ENCODE data around the gene GORASP2.

GORASP2 gene

DNA sequence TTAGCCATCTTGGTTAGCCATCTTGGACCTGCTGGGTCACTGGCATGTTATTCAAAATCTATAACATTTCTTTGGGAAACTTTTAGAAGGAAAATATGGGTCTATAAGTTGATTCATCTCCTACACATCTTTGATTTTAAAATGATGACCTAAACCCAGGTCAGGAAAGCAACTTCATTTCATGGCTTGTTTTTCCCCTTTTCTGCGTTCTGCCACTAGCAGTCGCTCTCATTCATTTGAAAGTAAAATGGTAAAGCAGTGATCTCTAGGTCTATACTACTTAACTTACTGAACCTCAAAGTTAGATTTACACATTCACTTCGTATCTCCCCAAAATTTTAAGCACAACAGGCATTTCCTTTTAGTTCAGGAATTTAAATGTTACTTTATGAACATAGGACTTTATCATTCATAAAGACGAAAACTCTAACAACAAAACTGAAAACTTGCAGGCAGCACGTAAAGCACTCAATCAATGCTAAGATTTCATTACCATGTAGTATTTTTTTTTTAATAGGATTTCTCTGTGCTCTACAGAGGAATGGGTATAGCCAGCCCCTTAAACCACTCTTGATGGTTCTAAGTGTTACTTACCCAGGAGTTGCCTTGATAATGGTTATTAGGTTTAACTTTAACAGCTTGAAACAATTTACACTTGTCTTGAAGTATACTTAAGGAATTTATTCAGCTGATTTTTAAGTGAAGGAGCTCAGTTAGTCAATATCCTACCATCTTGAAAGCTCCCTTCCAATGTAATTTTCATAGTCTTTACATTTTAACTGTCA lies 62.5 kb downstream of the GORASP2 start:
- Histone ChIP-seq H3K27ac (ENCODE audit: low read depth in 2 of 2, low read length in 2 of 2) (no peak overlapping the region), H3K9ac (ENCODE audit: low read depth in 1 of 2, low read length in 2 of 2) (no peak overlapping the region), H3K4me3 (ENCODE audit: low read length in 2 of 2) (no peak overlapping the region), H3K27me3 (ENCODE audit: control insufficient read depth in 2 of 2, insufficient read depth in 2 of 2, low read length in 2 of 2) (no peaks in the 10 kb centered on the region), H3K36me3 (ENCODE audit: control insufficient read depth in 2 of 2, insufficient read depth in 2 of 2, low read length in 2 of 2) (peaks cover 23 to 34% of the 10 kb centered on the region in 2 donors), H3K9me3 (ENCODE audit: control insufficient read depth in 2 of 2, low read length in 2 of 2) (no peaks in the 10 kb centered on the region), H3K4me1 (ENCODE audit: control insufficient read depth in 2 of 2, insufficient read depth in 2 of 2, low read length in 2 of 2) (no peaks in the 10 kb centered on the region)

DNA sequence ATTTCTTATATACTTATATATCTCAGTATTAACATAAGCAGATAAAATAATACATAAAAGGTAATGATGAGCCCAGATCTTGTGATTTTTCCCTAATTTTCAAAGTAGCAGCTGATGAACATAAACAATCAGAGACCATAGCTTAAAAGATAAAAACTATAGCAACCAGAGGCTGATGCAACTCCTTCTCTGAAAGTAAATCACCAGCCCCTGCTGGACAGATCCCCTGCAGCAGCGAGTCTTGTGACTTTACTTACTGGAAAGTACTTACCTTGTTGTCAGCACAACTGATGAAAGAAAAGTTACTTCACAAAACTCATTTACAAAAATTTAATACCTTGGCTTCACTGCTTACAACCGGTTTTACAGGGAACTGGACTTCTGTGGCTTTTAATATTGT lies 67.3 kb downstream of the GORASP2 start:
- H3K27ac ChIP-seq (ENCODE audit: low read depth in 2 of 2, low read length in 2 of 2) = no peak overlapping the region
- peaks cover 33 to 47% of the 10 kb centered on the region in 2 donors for H3K36me3 ChIP-seq (ENCODE audit: control insufficient read depth in 2 of 2, insufficient read depth in 2 of 2, low read length in 2 of 2)
- no peaks in the 10 kb centered on the region for H3K9me3 ChIP-seq (ENCODE audit: control insufficient read depth in 2 of 2, low read length in 2 of 2)
- H3K9ac ChIP-seq (ENCODE audit: low read depth in 1 of 2, low read length in 2 of 2) = no peak overlapping the region
- no peaks in the 10 kb centered on the region for H3K4me1 ChIP-seq (ENCODE audit: control insufficient read depth in 2 of 2, insufficient read depth in 2 of 2, low read length in 2 of 2)
- H3K27me3 ChIP-seq (ENCODE audit: control insufficient read depth in 2 of 2, insufficient read depth in 2 of 2, low read length in 2 of 2) = no peaks in the 10 kb centered on the region
- H3K4me3 ChIP-seq (ENCODE audit: low read length in 2 of 2) = no peak overlapping the region

DNA sequence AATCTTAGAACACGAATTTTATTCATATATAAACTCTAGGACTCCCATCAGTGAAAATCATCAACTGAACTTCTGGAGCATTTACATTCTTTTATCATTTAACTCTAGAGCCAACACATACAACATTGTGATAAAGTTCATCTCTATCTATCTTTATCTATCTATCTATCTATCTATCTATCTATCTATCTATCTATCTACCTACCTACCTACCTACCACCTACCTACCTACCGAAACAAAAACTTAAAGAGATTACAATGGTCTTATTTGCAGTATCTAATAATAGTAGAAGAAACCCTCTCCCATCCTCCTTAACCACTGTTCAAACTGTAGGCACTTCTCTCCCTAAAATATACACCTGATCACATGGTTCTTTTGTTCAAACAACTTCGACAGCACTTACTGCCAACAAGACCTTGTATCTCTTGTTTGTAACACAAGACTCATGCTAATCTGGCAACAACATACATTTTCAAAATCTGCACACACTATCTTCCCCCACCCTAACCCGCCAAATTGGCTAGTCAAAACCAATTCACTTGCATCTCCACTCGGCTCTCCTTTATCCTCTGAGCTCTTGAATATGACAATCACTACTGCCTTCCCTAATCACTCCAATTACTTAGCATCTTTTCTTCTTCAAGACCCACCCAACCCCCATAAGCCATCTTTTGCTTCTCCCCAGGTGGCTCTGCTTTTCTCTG lies 69.0 kb downstream of the GORASP2 start:
- H3K9ac ChIP-seq (ENCODE audit: low read depth in 1 of 2, low read length in 2 of 2) = no peak overlapping the region
- H3K27ac ChIP-seq (ENCODE audit: low read depth in 2 of 2, low read length in 2 of 2) = no peak overlapping the region
- H3K36me3 ChIP-seq (ENCODE audit: control insufficient read depth in 2 of 2, insufficient read depth in 2 of 2, low read length in 2 of 2) = peaks cover 25 to 36% of the 10 kb centered on the region in 2 donors
- no peaks in the 10 kb centered on the region for H3K27me3 ChIP-seq (ENCODE audit: control insufficient read depth in 2 of 2, insufficient read depth in 2 of 2, low read length in 2 of 2)
- H3K4me1 ChIP-seq (ENCODE audit: control insufficient read depth in 2 of 2, insufficient read depth in 2 of 2, low read length in 2 of 2) = no peaks in the 10 kb centered on the region
- H3K4me3 ChIP-seq (ENCODE audit: low read length in 2 of 2) = no peak overlapping the region
- H3K9me3 ChIP-seq (ENCODE audit: control insufficient read depth in 2 of 2, low read length in 2 of 2) = no peaks in the 10 kb centered on the region

DNA sequence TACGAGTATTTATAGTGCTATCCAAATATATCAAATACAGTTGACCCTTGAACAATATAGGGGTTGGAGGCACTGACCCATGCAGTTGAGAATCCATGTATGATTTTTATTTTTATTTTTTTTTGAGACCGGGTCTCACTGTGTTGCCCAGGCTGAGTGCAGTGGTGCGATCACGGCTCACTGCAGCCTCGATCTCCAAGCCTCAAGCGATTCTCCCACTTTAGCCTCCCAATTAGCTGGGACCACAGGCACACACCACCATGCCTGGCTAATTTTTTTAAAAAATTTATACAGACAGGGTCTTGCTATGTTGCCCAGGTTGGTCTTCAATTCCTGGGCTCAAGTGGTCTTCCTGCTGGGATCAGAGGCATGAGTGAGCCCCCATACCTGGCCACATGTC lies 70.6 kb downstream of the GORASP2 start:
- no peaks in the 10 kb centered on the region for H3K4me1 ChIP-seq (ENCODE audit: control insufficient read depth in 2 of 2, insufficient read depth in 2 of 2, low read length in 2 of 2)
- no peak overlapping the region for H3K9ac ChIP-seq (ENCODE audit: low read depth in 1 of 2, low read length in 2 of 2)
- H3K27ac ChIP-seq (ENCODE audit: low read depth in 2 of 2, low read length in 2 of 2) = no peak overlapping the region
- no peaks in the 10 kb centered on the region for H3K9me3 ChIP-seq (ENCODE audit: control insufficient read depth in 2 of 2, low read length in 2 of 2)
- no peak overlapping the region for H3K4me3 ChIP-seq (ENCODE audit: low read length in 2 of 2)
- peaks cover 28 to 37% of the 10 kb centered on the region in 2 donors for H3K36me3 ChIP-seq (ENCODE audit: control insufficient read depth in 2 of 2, insufficient read depth in 2 of 2, low read length in 2 of 2)
- H3K27me3 ChIP-seq (ENCODE audit: control insufficient read depth in 2 of 2, insufficient read depth in 2 of 2, low read length in 2 of 2) = no peaks in the 10 kb centered on the region

DNA sequence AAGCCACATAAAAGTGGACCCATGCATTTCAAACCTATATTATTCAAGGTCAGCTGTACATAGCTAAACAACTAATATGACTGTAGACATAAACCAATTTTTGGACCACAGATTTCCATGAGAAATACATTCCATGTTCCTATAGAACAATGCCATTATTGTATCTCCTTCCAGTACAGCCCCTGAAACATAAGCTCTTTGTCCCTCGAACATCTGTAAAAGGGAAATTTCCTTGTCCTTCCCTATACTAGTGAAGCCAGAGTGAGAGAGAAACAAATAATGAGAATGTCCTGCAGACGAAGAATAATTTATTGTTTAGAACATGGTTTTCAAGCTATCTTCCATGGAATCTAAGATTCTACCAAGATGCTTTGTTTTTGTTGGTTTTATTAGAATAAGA lies 75.3 kb downstream of the GORASP2 start:
- H3K27ac ChIP-seq (ENCODE audit: low read depth in 2 of 2, low read length in 2 of 2) = no peak overlapping the region
- no peaks in the 10 kb centered on the region for H3K9me3 ChIP-seq (ENCODE audit: control insufficient read depth in 2 of 2, low read length in 2 of 2)
- no peaks in the 10 kb centered on the region for H3K27me3 ChIP-seq (ENCODE audit: control insufficient read depth in 2 of 2, insufficient read depth in 2 of 2, low read length in 2 of 2)
- H3K9ac ChIP-seq (ENCODE audit: low read depth in 1 of 2, low read length in 2 of 2) = no peak overlapping the region
- no peaks in the 10 kb centered on the region for H3K4me1 ChIP-seq (ENCODE audit: control insufficient read depth in 2 of 2, insufficient read depth in 2 of 2, low read length in 2 of 2)
- peaks cover 32 to 36% of the 10 kb centered on the region in 2 donors for H3K36me3 ChIP-seq (ENCODE audit: control insufficient read depth in 2 of 2, insufficient read depth in 2 of 2, low read length in 2 of 2)
- H3K4me3 ChIP-seq (ENCODE audit: low read length in 2 of 2) = no peak overlapping the region

DNA sequence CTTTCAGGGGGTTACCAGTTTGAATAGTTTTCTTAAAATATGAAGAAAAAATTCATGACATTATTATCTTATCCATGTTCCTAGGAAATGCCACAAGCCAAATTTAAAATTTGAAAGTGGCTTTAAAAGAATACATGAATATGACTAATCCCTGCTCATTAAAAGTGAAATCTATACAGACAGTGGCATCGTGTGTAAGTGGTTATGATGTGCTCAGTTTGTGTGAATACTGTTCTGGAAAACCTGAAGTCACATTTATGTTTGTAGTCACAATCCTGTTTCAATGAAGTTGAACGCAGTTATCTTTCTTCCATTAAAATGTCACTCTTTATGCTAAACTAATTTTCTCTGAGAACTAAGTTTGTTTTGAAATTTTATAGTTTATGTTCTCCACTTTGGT lies 75.8 kb downstream of the GORASP2 start:
- Histone ChIP-seq H3K36me3 (ENCODE audit: control insufficient read depth in 2 of 2, insufficient read depth in 2 of 2, low read length in 2 of 2) (peaks cover 33 to 39% of the 10 kb centered on the region in 2 donors), H3K27me3 (ENCODE audit: control insufficient read depth in 2 of 2, insufficient read depth in 2 of 2, low read length in 2 of 2) (no peaks in the 10 kb centered on the region), H3K9ac (ENCODE audit: low read depth in 1 of 2, low read length in 2 of 2) (no peak overlapping the region)

DNA sequence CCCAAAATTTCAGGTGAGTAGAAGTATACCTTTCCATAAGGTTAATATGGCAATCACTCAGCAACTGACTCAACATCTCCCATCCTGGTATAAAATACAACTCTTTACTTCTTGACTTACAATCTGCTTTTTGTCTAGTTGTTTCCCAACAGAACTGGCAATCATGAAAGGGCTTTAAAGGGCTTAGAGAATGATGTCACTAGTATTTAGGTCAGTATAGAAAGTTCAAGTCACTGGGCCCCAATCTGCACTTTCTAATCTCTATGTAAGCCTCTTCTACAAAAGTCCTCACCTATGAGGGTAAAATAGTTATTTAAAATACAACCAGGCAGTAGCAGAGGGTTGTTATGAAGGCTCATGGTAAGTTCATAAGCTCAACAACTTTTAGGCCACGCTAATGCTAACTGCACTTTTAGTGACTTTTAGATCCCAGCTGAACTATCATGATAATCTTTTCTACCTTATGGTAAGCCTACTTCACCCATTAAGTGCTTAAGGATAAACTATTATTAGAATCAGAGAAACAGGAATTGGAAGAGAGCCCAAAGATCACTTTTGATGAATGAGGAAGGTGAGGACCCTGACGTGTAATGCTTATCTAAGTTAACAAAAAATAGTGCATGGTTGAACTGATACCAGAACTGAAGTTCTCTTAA lies 79.6 kb downstream of the GORASP2 start:
- Histone ChIP-seq H3K4me1 (ENCODE audit: control insufficient read depth in 2 of 2, insufficient read depth in 2 of 2, low read length in 2 of 2) (no peaks in the 10 kb centered on the region), H3K36me3 (ENCODE audit: control insufficient read depth in 2 of 2, insufficient read depth in 2 of 2, low read length in 2 of 2) (peaks cover 39 to 40% of the 10 kb centered on the region in 2 donors), H3K27me3 (ENCODE audit: control insufficient read depth in 2 of 2, insufficient read depth in 2 of 2, low read length in 2 of 2) (no peaks in the 10 kb centered on the region), H3K9ac (ENCODE audit: low read depth in 1 of 2, low read length in 2 of 2) (no peak overlapping the region), H3K4me3 (ENCODE audit: low read length in 2 of 2) (no peak overlapping the region), H3K9me3 (ENCODE audit: control insufficient read depth in 2 of 2, low read length in 2 of 2) (no peaks in the 10 kb centered on the region), H3K27ac (ENCODE audit: low read depth in 2 of 2, low read length in 2 of 2) (no peak overlapping the region)

More for the DNA sequence above, 75.8 kb downstream of the GORASP2 start:
- no peak overlapping the region for H3K4me3 ChIP-seq (ENCODE audit: low read length in 2 of 2)
- H3K9me3 ChIP-seq (ENCODE audit: control insufficient read depth in 2 of 2, low read length in 2 of 2) = no peaks in the 10 kb centered on the region
- H3K4me1 ChIP-seq (ENCODE audit: control insufficient read depth in 2 of 2, insufficient read depth in 2 of 2, low read length in 2 of 2) = no peaks in the 10 kb centered on the region
- no peak overlapping the region for H3K27ac ChIP-seq (ENCODE audit: low read depth in 2 of 2, low read length in 2 of 2)

DNA sequence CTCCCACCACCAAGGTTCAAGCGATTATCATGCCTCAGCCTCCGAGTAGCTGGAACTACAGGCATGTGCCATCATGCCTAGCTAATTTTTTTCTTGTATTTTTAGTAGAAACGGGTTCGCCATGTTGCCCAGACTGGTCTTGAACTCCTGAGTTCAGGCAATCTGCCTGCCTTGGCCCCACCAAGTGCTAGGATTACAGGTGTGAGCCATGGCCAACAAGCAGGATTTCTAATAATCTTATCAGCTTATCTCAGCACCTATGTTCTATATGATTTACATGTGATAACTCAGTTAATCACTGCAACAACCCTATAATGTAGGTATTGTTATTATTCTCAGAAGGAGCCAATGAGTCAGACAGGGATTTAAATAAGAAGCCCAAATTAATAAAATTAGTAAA lies 80.3 kb downstream of the GORASP2 start:
- no peak overlapping the region for H3K9ac ChIP-seq (ENCODE audit: low read depth in 1 of 2, low read length in 2 of 2)
- H3K27ac ChIP-seq (ENCODE audit: low read depth in 2 of 2, low read length in 2 of 2) = no peak overlapping the region
- no peak overlapping the region for H3K4me3 ChIP-seq (ENCODE audit: low read length in 2 of 2)
- peaks cover 39 to 40% of the 10 kb centered on the region in 2 donors for H3K36me3 ChIP-seq (ENCODE audit: control insufficient read depth in 2 of 2, insufficient read depth in 2 of 2, low read length in 2 of 2)
- H3K9me3 ChIP-seq (ENCODE audit: control insufficient read depth in 2 of 2, low read length in 2 of 2) = no peaks in the 10 kb centered on the region
- no peaks in the 10 kb centered on the region for H3K4me1 ChIP-seq (ENCODE audit: control insufficient read depth in 2 of 2, insufficient read depth in 2 of 2, low read length in 2 of 2)
- no peaks in the 10 kb centered on the region for H3K27me3 ChIP-seq (ENCODE audit: control insufficient read depth in 2 of 2, insufficient read depth in 2 of 2, low read length in 2 of 2)

DNA sequence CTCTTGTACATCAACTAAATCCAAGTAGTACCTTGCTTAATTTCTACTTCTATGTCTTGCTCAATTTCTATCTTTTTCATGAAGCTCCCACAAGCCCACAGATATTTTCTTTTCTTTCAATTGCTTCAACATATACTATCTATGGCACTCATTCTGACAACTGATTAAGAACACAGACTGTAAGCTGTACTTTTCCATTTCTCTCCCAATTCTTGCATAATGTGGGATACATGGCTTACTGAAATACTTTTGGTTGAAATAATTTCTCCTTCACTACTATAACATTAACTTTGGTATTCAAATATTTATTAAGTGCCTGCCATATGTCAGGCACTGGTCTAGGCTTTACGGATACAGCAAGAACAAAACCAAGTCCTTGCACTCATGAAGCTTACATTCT lies 84.8 kb downstream of the GORASP2 start:
- H3K27me3 ChIP-seq (ENCODE audit: control insufficient read depth in 2 of 2, insufficient read depth in 2 of 2, low read length in 2 of 2) = no peaks in the 10 kb centered on the region
- H3K9ac ChIP-seq (ENCODE audit: low read depth in 1 of 2, low read length in 2 of 2) = no peak overlapping the region
- no peaks in the 10 kb centered on the region for H3K4me1 ChIP-seq (ENCODE audit: control insufficient read depth in 2 of 2, insufficient read depth in 2 of 2, low read length in 2 of 2)
- H3K36me3 ChIP-seq (ENCODE audit: control insufficient read depth in 2 of 2, insufficient read depth in 2 of 2, low read length in 2 of 2) = peaks cover 31 to 36% of the 10 kb centered on the region in 2 donors
- H3K9me3 ChIP-seq (ENCODE audit: control insufficient read depth in 2 of 2, low read length in 2 of 2) = no peaks in the 10 kb centered on the region
- no peak overlapping the region for H3K27ac ChIP-seq (ENCODE audit: low read depth in 2 of 2, low read length in 2 of 2)
- no peak overlapping the region for H3K4me3 ChIP-seq (ENCODE audit: low read length in 2 of 2)

DNA sequence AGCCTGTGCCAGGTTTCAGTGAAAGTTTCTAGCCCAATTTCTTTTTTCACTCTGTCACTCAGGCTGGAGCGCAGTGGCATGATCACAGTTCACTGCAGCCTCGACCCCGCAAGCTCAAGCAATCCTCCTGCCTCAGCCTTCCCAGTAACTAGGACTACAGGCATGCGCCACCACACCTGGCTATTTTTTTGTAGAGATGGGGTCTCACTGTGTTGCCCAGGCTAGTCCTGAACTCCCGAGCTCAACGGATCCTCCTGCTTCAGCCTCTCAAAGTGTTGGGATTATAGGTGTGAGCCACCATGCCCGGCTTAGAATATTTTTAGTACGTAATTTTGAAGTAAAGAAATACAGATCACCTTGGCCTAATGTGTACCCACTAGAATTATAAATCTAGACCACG lies 87.1 kb downstream of the GORASP2 start:
- peaks cover 18 to 20% of the 10 kb centered on the region in 2 donors for H3K36me3 ChIP-seq (ENCODE audit: control insufficient read depth in 2 of 2, insufficient read depth in 2 of 2, low read length in 2 of 2)
- H3K9ac ChIP-seq (ENCODE audit: low read depth in 1 of 2, low read length in 2 of 2) = no peak overlapping the region
- H3K9me3 ChIP-seq (ENCODE audit: control insufficient read depth in 2 of 2, low read length in 2 of 2) = no peaks in the 10 kb centered on the region
- H3K27ac ChIP-seq (ENCODE audit: low read depth in 2 of 2, low read length in 2 of 2) = no peak overlapping the region
- H3K27me3 ChIP-seq (ENCODE audit: control insufficient read depth in 2 of 2, insufficient read depth in 2 of 2, low read length in 2 of 2) = no peaks in the 10 kb centered on the region
- H3K4me3 ChIP-seq (ENCODE audit: low read length in 2 of 2) = no peak overlapping the region
- no peaks in the 10 kb centered on the region for H3K4me1 ChIP-seq (ENCODE audit: control insufficient read depth in 2 of 2, insufficient read depth in 2 of 2, low read length in 2 of 2)

All from mucosa of rectum (tissue), 2 donors.